Upper lobe of left lung (tissue), 4 donors: ENCODE results near the gene NBAS.

Experiments used
- CTCF ChIP-seq, 6 experiments: fragments of 450-650 bp in 4 of 6; fragments of 200-600 bp in 2 of 6; sonication (generic) in 2 of 6; IDR thresholded peaks; one replicate each; pipeline ENCODE4 v1.5.1; 2016 to 2019; ENCODE audit warnings: antibody characterized with exemption in 6 of 6
- EP300 ChIP-seq, 4 donors: sonication (generic); formaldehyde crosslinking; IDR thresholded peaks; one replicate each; pipeline ENCODE4 v1.5.1; 2017; ENCODE audit warnings: antibody characterized with exemption in 4 of 4, control low read depth in 2 of 4
- POLR2A ChIP-seq, 4 donors: fragments of 450-650 bp; IDR thresholded peaks; one replicate each; pipeline ENCODE4 v1.5.1; 2016 to 2017; ENCODE audit warnings: antibody characterized with exemption in 4 of 4, mild to moderate bottlenecking in 2 of 4
- POLR2AphosphoS5 ChIP-seq, 2 donors: sonication (generic); formaldehyde crosslinking; IDR thresholded peaks; one replicate each; pipeline ENCODE4 v1.5.1; 2017; ENCODE audit warnings: antibody characterized with exemption in 2 of 2

- TF ChIP-seq POLR2A (IDR thresholded peaks at IDR 0.05) (no peak), CTCF (IDR thresholded peaks at IDR 0.05) (no peak), POLR2AphosphoS5 (IDR thresholded peaks at IDR 0.05) (no peak), EP300 (IDR thresholded peaks at IDR 0.05) (no peak)
These were observed 289.1 kb downstream of the NBAS start for GRCh38 chr2:15271941-15272542.
